HG02571 (cell line): ENCODE data around the gene RPA1.
"Not testable (repeated sequence)": the region's sequence is repeated elsewhere in the genome, so short reads cannot be mapped to it uniquely, and the experiment has no call there.

Experiments
- ATAC-seq: cut with Tn5 transposase; IDR thresholded peaks from one replicate; pipeline ENCODE4 v1.9.1; 2021; ENCODE audit warnings: mild to moderate bottlenecking, moderate library complexity; ENCODE audit not compliant: unreplicated experiment

RPA1 gene

GRCh38 chr17:1813088-1813487, 16.7 kb upstream of the RPA1 start:
- ATAC-seq, result no peak

- no peak for ATAC-seq
Observed at GRCh38 chr17:1820528-1821252, 9.1 kb upstream of the RPA1 start.

- ATAC-seq, result no peak
Observed at GRCh38 chr17:1829216-1829591, 601 bp upstream of the RPA1 start.

- no peak for ATAC-seq
Observed at GRCh38 chr17:1830288-1830687, 483 bp downstream of the RPA1 start.

- ATAC-seq, result peak; percentile 36
Observed at GRCh38 chr17:1834380-1835149, 4.8 kb downstream of the RPA1 start.

GRCh38 chr17:1839516-1839915, 9.7 kb downstream of the RPA1 start:
- no peak for ATAC-seq

- no peak for ATAC-seq
Observed at GRCh38 chr17:1843947-1844346, 14.1 kb downstream of the RPA1 start.

GRCh38 chr17:1847191-1847590, 17.4 kb downstream of the RPA1 start:
- ATAC-seq, result no peak

- no peak for ATAC-seq
Observed at GRCh38 chr17:1852327-1852726, 22.5 kb downstream of the RPA1 start.

- no peak for ATAC-seq
Observed at GRCh38 chr17:1853698-1854097, 23.9 kb downstream of the RPA1 start.

- ATAC-seq, result not testable (repeated sequence)
Observed at GRCh38 chr17:1856462-1856861, 26.7 kb downstream of the RPA1 start.

- ATAC-seq, result no peak
Observed at GRCh38 chr17:1860978-1861377, 31.2 kb downstream of the RPA1 start.

GRCh38 chr17:1861391-1862010, 31.7 kb downstream of the RPA1 start:
- no peak for ATAC-seq

- no peak for ATAC-seq
Observed at GRCh38 chr17:1865252-1866037, 35.6 kb downstream of the RPA1 start.

GRCh38 chr17:1867307-1867706, 37.5 kb downstream of the RPA1 start:
- no peak for ATAC-seq

GRCh38 chr17:1868090-1868489, 38.3 kb downstream of the RPA1 start:
- no peak for ATAC-seq

GRCh38 chr17:1870592-1870991, 40.8 kb downstream of the RPA1 start:
- ATAC-seq, result no peak

- no peak for ATAC-seq
Observed at GRCh38 chr17:1871756-1872155, 42.0 kb downstream of the RPA1 start.

- no peak for ATAC-seq
Observed at GRCh38 chr17:1872254-1872653, 42.4 kb downstream of the RPA1 start.

GRCh38 chr17:1872976-1873375, 43.2 kb downstream of the RPA1 start:
- no peak for ATAC-seq

GRCh38 chr17:1873418-1873817, 43.6 kb downstream of the RPA1 start:
- no peak for ATAC-seq
